Rectal smooth muscle tissue (tissue), 1 donor: ENCODE data around the gene TMEM198.
A peak's percentile ranks its signal among the peaks of the same experiment; 100 is the strongest.

Experiments
- H3K27ac ChIP-seq: one replicate; pipeline ENCODE4 v1.7.0; 2013; ENCODE audit warnings: low read depth, low read length, inconsistent platforms
- H3K27me3 ChIP-seq: one replicate; pipeline ENCODE4 v1.7.0; 2013; ENCODE audit warnings: low read length; ENCODE audit not compliant: control insufficient read depth, insufficient read depth
- H3K36me3 ChIP-seq: one replicate; pipeline ENCODE4 v1.7.0; 2013; ENCODE audit warnings: low read length; ENCODE audit not compliant: control insufficient read depth, insufficient read depth
- H3K4me1 ChIP-seq: one replicate; pipeline ENCODE4 v1.7.0; 2013; ENCODE audit warnings: low read length; ENCODE audit not compliant: control insufficient read depth, insufficient read depth
- H3K4me3 ChIP-seq: one replicate; pipeline ENCODE4 v1.7.0; 2013; ENCODE audit warnings: low read length
- H3K9ac ChIP-seq: one replicate; pipeline ENCODE4 v1.7.0; 2013; ENCODE audit warnings: low read length

TMEM198 gene

GRCh38 chr2:219567791-219568361 lies 24.0 kb downstream of the TMEM198 start:
- Histone ChIP-seq H3K36me3 (peaks cover 3% of the 10 kb centered on the region), H3K4me1 (peaks cover 4% of the 10 kb centered on the region), H3K27ac (no peak overlapping the region), H3K4me3 (no peak overlapping the region), H3K27me3 (no peaks in the 10 kb centered on the region), H3K9ac (no peak overlapping the region)

DNA sequence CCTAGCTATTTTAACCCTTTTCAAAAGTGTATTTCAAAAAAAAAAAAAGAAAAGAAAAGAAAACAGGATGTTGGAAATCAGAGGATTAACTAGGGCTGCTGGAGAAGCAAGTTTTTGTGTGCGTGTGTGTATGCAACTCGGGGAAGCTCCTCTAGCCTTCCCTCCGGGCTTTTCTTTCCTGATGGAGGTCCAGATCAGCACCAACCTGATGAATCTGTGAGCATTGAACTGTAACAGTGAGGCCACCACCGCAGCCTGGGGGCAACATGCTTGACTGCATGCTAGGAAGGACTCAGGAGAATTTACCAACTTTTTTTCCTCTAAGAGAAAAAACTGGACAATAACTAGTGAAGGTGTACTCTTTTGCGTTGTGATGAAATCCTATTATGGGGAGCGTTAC lies 25.2 kb downstream of the TMEM198 start:
- peaks cover 4% of the 10 kb centered on the region for H3K4me1 ChIP-seq
- H3K4me3 ChIP-seq, result no peak overlapping the region
- H3K9ac ChIP-seq, result no peak overlapping the region
- peaks cover 3% of the 10 kb centered on the region for H3K36me3 ChIP-seq
- H3K27ac ChIP-seq, result no peak overlapping the region
- H3K27me3 ChIP-seq, result no peaks in the 10 kb centered on the region

GRCh38 chr2:219569635-219570034 lies 25.8 kb downstream of the TMEM198 start:
- Histone ChIP-seq H3K27ac (no peak overlapping the region), H3K4me1 (peaks cover 4% of the 10 kb centered on the region), H3K36me3 (peaks cover 3% of the 10 kb centered on the region), H3K4me3 (no peak overlapping the region), H3K27me3 (peaks cover 1% of the 10 kb centered on the region), H3K9ac (no peak overlapping the region)

GRCh38 chr2:219570194-219570923 lies 26.5 kb downstream of the TMEM198 start:
- Histone ChIP-seq H3K9ac (no peak overlapping the region), H3K36me3 (peaks cover 3% of the 10 kb centered on the region), H3K4me3 (peak overlapping the region; percentile 66), H3K27ac (peak overlapping the region; percentile 78), H3K27me3 (peaks cover 6% of the 10 kb centered on the region), H3K4me1 (peaks cover 4% of the 10 kb centered on the region)

DNA sequence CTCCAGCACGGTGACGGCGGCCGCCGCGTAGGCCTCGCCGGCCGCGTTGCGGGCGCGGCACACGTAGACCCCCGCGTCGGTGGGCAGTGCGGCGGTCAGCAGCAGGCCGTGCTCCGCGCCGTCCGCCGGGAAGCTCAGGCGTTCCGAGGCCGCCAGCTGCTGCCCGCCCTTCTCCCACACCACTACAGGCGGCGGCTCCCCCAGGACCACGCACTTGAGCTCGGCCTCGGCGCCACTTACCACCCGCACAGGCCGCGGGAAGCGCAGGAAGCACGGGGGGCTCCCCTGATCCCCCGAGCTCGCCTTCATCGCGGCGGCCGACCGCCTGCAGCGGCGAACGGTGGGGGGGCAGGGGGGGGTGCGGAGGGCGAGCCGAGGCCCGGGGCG lies 27.1 kb downstream of the TMEM198 start:
- Histone ChIP-seq H3K4me3 (peak overlapping the region; percentile 66), H3K4me1 (peaks cover 4% of the 10 kb centered on the region), H3K27me3 (peaks cover 6% of the 10 kb centered on the region), H3K27ac (peak overlapping the region; percentile 78), H3K9ac (peak overlapping the region; percentile 21), H3K36me3 (peaks cover 3% of the 10 kb centered on the region)

DNA sequence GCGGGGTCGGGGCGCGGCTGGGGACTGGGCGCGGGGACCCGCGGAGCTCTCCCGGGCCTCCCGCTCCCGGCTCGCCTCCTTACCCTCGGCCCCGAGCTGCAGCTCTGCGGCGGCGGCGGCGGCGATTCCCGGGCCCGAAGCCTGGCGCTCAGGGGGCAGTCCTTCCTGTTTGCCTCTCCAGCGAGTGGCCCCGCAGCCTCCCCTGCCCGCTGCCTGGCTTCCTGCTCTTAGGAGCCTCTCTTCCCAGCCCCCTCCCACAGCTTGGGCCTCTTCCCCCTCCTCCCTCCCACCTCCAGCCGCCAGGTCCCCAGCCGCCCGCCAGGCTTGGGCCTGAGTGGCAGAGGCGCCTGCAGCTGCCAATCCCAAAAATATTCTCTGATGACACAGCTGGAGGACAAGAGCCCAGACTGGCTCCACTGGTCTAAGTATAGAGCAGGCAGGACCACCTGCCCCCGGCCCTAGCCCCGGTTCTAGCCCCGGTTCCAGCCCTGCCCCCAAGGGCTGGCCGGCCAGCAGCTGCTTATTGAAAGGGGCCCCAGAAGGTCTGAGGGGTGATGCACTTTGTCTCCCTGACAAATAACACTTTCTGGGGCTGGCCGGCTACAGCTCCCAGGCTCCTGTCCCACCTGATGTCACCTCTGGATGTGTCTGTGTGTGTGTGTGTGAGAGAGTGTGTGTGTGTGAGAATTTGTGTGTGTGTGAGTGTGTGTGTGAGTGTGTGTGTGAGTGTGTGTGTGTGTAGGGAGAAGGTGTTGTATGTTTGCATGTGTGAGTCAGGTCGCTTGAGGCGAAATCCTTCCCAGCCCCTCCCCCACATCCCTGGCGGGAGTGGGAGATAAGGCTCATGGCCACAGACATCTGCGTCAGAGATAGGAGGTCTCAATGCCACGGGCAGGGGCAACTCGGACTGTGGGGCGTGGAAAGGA lies 27.7 kb downstream of the TMEM198 start, which contains the start of gene OBSL1:
Gene OBSL1 (minus strand): TSS at position 229 of the 926 bp plus-strand sequence. CDS start 307 bp downstream, outside the sequence.
- peak within 1 kb of the TSS; percentile 21 for H3K9ac ChIP-seq
- H3K27me3 ChIP-seq, result peaks cover 6% of the 10 kb centered on the region
- H3K4me1 ChIP-seq, result peaks cover 4% of the 10 kb centered on the region
- peaks cover 3% of the 10 kb centered on the region for H3K36me3 ChIP-seq
- H3K27ac ChIP-seq, result peak within 1 kb of the TSS; percentile 78
- peak within 1 kb of the TSS; percentile 66 for H3K4me3 ChIP-seq

DNA sequence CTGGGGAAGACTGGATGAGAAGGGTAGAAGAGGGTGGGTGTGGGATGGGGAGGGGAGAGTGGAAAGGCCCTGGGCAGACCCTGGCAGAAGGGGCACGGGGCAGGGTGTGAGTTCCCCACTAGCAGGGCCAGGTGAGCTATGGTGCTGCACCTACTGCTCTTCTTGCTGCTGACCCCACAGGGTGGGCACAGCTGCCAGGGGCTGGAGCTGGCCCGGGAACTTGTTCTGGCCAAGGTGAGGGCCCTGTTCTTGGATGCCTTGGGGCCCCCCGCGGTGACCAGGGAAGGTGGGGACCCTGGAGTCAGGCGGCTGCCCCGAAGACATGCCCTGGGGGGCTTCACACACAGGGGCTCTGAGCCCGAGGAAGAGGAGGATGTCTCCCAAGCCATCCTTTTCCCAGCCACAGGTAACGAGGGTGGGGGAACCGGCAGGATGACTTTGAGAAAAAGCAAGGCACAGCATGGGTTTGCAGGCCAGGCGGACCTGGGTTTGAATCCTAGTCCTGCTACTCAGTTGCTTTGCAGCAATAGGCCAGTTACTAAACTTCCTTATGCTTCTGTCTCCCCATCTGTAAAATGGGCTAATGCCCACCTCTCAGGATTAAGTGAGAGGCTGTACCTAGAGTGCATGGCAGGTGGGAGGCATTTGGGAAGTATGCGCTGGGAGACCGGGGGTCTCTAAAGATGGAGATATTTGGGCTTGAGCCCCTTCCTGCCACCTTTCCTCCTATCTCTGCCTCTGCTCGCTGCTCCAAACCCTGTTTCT lies 28.6 kb downstream of the TMEM198 start, which contains the start of gene INHA:
Gene INHA (plus strand): TSS at position 74 of the 765 bp plus-strand sequence. CDS start 65 bp downstream, at position 139.
- no peak within 1 kb of the TSS for H3K9ac ChIP-seq
- H3K4me3 ChIP-seq, result peak within 1 kb of the TSS; percentile 29
- no peaks in the 10 kb centered on the region for H3K36me3 ChIP-seq
- H3K27me3 ChIP-seq, result peaks cover 6% of the 10 kb centered on the region
- peaks cover 4% of the 10 kb centered on the region for H3K4me1 ChIP-seq
- H3K27ac ChIP-seq, result peak within 1 kb of the TSS; percentile 78

GRCh38 chr2:219573166-219573565 lies 29.3 kb downstream of the TMEM198 start:
- H3K4me3 ChIP-seq, result no peak overlapping the region
- H3K4me1 ChIP-seq, result peaks cover 4% of the 10 kb centered on the region
- no peaks in the 10 kb centered on the region for H3K36me3 ChIP-seq
- H3K9ac ChIP-seq, result no peak overlapping the region
- peaks cover 6% of the 10 kb centered on the region for H3K27me3 ChIP-seq
- H3K27ac ChIP-seq, result no peak overlapping the region

GRCh38 chr2:219574484-219575311 lies 30.9 kb downstream of the TMEM198 start:
- Histone ChIP-seq H3K9ac (no peak overlapping the region), H3K4me1 (peaks cover 4% of the 10 kb centered on the region), H3K27me3 (peaks cover 6% of the 10 kb centered on the region), H3K36me3 (no peaks in the 10 kb centered on the region), H3K27ac (no peak overlapping the region), H3K4me3 (no peak overlapping the region)

DNA sequence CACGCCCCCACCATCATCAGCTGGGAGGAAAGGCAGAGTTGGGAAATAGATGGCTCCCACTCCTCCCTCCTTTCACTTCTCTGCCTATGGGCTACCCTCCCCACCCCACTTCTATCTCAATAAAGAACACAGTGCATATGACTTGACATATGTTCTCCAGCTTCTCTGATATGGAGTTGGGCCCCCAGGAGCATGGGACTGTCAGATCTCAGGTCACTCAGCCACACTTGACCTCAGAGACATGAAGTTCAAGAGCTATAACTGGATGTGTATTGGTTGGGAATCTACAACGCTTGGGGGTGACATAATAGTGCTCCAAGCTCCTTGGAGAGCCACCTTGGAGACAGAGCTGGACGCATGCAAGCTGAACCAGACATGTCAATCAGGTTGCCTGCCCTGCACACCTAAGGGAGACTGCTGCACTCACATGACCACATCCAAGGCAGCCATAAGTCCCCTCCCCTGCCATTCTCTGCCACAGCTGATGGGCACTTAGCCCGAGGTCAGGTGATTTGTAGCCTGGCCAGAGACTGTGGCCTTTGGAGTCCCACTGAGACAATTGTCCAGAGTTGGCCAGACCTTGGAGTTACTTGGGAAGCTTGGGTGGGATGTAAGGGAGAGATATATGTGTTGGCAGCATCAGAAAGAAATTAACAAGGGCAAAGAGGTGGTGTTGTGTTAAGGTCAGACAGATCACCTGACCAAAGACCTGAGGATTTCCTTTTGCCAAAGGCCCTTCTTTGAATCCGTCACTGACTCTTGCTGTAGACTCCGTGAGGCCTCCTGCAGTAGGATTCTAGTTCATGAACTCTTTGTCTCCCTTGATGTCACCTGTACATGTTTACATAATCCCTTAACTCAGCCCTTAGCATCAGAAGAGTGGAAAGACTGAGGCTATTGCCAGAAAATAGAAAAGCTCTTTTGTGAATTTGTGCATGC lies 32.0 kb downstream of the TMEM198 start:
- peaks cover 6% of the 10 kb centered on the region for H3K27me3 ChIP-seq
- H3K4me3 ChIP-seq, result no peak overlapping the region
- no peak overlapping the region for H3K27ac ChIP-seq
- H3K9ac ChIP-seq, result no peak overlapping the region
- H3K4me1 ChIP-seq, result peaks cover 4% of the 10 kb centered on the region
- H3K36me3 ChIP-seq, result no peaks in the 10 kb centered on the region
